Right lobe of liver (tissue), 4 donors: ENCODE measurements around the gene CHMP3.

Experiments used
- CTCF ChIP-seq, 4 donors: fragments of 200-600 bp in 3 of 4; fragments of 450-650 bp in 1 of 4; IDR thresholded peaks; one replicate each; pipeline versions ENCODE4 v1.5.1 to v1.8.0; 2016 to 2022; ENCODE audit warnings: antibody characterized with exemption in 4 of 4, mild to moderate bottlenecking in 2 of 4
- POLR2A ChIP-seq: fragments of 450-650 bp; IDR thresholded peaks from one replicate; pipeline ENCODE4 v1.6.1; 2017; ENCODE audit warnings: antibody characterized with exemption, mild to moderate bottlenecking
- donor health status: DM: no; HTN: no; CAD: no.
- donor health status: DM: no; HTN: no; CAD: no.
- donor health status: DM: no; HTN: yes; CAD: no.

GRCh38 chr2:86453836-86454235 lies 109.4 kb downstream of the CHMP3 start:
- no peak for TF ChIP-seq CTCF (IDR thresholded peaks at IDR 0.05)
- no peak for TF ChIP-seq POLR2A
